Fibroblast of the conjunctiva (primary cell): Measurements from ENCODE around the gene PAN3.

Source experiments
- DNase-seq: peaks from one replicate; pipeline ENCODE4 v3.0.0-alpha.2; 2010; ENCODE audit warnings: low read depth

Gene PAN3

DNA sequence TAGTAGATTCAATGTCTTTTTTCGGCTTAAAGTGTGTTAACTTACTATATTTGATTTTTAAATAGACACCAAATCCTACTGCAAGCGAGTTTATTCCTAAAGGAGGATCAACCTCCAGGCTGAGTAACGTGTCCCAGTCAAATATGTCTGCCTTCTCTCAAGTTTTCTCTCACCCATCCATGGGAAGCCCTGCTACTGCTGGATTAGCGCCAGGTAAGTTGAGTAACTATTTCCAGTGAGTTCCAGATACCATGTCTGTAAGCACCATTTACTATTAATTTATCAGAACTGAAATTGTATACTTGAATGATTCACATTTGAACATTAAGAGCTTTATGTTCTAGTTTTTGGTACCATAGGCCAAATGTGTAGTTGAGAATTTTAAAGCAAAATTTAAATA lies 81.8 kb downstream of the PAN3 start:
- DNase-seq: peak; percentile 13

DNA sequence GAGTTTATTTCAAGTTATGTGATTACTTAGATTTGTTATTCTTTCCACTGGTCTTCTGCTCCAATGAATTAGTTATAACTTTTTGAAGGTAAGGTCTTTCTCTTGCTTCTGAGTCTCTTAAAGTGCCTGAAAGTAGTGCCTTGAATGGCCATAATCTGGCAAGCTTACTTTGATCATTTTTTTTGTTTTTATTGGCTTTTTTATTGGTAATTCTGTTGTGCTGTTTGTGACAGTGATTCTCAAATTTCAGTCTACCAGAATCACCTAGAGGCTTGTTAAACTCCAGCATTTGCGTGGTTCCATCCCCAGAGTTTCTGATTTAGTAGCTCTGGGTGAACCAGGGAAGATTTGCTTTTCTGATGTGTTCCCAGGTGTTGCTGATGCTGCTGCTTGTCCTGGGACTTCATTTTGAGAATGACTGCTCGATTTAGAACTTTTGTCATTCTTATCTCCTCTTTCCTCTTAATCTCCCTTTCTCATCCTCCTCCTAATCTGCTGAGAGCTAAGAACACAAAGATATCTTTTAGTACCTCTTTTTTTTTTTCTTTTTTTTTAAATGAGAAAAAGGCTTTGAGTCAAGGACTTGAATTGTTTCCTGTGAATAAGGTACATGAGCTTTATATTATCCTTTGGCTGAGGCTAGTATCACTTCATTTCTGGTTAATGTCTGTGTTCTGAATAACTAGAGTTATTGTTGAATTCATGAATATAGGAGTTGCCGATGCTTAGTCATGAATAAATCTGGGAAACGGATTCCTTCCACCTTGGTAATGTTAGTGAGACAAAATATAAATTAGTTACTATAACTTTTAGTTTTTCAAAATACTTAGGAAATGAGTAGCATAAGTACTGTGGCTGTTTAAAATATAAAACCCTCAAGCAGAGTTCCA lies 91.4 kb downstream of the PAN3 start:
- no peak for DNase-seq

DNA sequence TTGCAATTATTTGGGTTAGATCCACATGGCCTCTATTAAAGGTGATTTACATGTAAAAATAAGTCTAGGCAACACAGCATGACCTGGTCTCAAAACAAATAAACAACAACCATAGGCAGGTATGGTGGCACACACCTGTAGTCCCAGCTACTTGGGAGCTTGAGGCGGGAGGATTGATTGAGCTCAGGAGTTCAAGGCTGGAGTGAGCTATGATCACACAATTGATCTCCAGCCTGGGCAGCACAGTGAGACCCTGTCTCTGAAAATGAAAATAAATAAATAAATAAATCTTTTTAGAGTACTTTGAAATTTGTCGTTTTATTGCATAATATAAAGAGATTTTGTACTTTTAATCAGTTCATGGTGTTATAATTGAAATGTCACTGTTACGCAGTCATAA lies 93.3 kb downstream of the PAN3 start:
- no peak for DNase-seq

DNA sequence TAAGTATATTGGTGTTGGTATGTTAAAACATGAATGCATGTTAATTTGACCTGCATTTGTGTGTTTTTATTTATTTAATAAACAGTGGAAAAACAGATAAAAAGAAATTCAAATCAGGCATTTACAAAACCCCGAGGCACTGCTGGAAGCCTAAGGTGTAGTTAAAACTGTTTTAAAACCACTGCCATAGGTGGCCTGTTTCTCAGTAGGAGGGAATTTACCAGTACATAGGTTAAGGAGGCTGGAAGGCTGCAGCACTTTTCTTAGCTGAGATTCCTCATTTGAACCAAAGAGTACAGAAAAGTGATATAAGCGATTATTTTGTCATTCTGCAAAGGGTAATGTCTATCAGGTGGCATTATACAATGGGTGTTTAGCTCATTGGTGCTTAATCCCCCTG lies 99.6 kb downstream of the PAN3 start:
- DNase-seq: no peak

DNA sequence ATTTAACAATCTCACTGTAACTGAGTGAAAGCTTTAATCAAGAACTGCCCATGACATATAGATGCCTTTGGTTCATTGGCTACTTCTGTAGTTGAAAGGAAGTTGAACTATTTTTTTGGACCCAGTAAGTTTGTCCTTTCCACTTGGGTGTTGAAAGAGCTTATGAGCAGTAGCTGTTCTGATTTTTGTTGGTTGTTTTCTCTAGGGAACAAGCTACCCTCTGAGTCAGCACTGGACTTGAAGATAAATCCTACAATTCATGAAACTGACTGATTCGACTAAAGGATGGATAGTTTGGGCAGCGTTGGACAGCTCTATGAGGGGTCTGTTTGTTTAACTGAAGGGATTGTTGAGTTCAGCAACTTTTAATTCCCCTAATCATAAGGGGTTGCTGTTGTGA lies 101.0 kb downstream of the PAN3 start:
- peak; percentile 55 for DNase-seq

DNA sequence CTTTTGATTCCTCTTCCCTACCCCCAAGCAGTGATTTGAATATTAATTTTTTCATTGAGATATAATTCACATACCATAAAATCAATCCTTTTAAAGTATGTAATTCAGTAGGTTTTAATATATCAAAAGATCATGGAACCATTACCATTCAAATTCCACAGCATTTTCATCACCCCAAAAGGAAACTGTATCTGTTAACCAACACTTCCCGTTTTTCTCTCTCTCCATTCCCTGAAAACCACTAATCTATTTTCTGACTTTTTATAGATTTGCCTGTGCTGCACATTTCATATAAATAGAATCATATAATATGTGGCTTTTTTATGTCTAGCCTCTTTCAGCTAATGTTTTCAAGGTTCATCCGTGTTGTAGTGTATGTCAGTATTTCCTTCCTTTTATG lies 107.1 kb downstream of the PAN3 start:
- DNase-seq: no peak

DNA sequence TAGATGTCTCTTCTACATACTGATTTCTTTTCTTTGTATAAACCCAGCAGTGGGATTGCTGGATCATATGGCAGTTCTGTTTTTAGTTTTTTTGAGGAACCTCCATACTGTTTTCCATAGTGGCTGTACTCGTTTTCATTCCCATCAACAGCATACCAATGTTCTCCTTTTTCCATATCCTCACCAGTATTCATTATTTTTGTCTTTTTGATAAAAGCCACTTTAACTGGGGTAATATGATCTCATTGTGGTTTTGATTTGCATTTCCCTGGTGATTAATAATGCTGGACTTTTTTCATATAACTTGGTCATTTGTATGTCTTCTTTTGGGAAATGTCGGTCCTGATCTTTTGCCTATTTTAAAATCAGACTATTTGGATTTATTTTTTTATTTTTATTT lies 108.5 kb downstream of the PAN3 start:
- no peak for DNase-seq

DNA sequence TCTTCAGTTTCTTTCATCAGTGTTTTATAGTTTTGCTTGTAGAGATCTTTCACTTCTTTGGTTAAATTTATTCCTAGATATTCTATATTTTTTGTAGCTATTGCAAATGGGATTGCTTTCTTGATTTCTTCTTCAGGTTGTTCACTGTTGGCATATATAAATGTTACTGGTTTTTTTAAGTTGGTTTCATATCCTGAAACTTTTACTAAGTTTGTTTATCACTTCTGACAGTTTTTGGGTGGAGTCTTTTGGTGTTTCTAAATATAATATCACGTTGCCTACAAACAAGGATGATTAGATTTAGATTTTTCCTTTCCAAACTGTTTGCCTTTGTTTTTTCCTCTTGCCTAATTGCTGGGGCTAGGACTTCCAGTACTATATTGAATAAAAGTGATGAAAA lies 109.7 kb downstream of the PAN3 start:
- no peak for DNase-seq

DNA sequence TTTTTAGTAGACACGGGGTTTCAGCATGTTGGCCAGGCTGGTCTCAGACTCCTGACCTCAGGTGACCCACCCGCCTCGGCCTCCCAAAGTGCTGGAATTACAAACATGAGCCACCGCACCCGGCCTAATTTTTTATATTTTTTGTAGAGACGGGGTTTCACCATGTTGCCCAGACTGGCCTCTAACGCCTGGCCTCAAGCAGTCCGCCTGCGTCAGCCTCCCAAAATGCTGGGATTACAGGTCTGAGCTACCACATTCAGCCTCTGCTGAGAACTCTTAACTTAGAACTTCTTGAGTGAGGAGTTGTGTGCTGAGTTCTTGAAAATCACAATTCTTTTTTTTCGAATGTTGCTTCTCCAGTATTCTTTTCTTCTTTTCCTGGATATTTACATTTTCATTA lies 112.2 kb downstream of the PAN3 start:
- no peak for DNase-seq

DNA sequence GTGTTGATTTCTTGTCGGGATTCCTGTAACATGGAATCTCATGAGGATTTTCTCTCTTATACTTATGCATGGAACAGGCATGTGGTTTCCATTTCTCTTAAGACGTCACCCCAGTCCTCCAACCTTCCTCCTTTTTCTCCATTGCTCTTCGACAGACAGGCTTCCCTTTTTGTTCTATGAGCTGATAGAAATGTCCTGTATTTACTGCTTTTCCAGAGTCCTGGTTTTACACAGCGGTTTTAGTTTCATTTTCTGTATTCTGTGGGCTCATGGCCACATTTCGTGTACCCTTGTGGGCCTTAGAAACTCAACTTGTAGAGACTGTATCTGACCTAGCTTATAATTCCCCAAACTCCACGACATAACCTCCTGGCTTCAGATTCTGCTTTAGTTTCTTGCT lies 113.1 kb downstream of the PAN3 start:
- DNase-seq: no peak

DNA sequence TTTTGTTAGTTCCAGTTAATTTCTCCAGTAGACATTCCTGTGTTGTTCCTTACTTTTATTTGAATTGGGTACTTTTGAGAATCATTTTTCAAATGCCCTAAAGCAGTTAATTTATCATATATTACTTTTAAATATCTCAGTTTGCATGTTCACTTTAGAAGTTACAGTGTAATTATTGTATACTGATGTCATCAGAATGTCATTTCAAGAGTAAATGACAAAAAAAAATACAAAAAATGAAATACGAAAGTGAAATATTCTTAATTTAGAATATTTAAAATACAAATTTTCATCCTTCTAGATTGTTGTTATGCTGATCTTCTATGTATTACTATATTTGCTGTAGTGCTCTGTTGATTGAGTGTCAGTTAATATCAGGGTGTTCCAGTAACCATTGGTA lies 114.2 kb downstream of the PAN3 start:
- no peak for DNase-seq

DNA sequence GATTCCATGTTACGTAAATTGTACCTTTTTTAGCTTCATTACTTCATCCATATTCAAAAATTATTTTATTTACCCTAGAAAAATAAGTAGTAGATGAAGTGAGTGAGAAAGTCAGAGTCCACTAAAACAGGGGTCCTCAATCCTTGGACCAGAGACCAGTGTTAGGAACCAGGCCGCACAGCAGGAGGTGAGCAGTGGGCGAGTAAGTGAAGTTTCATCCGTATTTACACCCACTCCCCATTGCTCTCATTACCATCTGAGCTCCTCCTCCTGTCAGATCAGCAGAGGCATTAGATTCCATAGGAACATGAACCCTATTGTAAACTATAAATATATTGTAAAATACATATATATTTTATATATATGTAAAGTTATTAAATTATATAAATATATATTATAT lies 119.0 kb downstream of the PAN3 start:
- no peak for DNase-seq

DNA sequence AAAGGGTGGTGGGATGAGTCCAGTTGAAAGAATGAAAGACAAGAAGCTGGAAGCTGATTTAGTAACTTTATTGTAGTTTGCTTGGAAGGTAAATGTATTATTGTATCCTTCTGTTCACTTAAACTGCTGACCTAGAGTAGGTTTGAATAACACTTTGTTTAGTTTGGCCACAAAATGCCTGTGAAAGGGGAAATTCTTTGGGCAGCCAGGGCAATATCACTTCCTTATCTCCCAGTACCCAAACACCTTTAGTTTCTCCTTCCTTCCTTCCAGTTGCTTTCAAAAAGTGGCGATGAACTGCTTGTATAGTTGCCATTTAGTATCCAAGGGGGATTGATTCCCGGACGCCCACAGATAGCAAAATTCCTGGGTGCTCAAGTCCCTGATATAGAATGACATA lies 120.1 kb downstream of the PAN3 start:
- DNase-seq: no peak

DNA sequence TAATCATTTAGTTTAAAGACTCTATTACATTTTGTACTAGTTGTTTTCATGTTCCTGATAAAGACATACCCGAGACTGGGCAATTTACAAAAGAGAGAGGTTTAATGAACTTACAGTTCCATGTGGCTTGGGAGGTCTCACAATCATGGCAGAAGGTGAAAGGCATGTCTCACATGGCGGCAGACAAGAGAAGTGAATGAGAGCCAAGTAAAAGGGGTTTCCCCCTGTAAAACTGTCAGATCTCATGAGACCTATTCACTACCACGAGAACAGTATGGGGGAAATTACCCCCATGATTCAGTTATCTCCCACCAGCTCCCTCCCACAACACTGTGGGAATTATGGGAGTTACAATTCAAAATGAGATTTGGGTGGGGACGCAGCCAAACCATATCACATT lies 129.2 kb downstream of the PAN3 start:
- DNase-seq: no peak

DNA sequence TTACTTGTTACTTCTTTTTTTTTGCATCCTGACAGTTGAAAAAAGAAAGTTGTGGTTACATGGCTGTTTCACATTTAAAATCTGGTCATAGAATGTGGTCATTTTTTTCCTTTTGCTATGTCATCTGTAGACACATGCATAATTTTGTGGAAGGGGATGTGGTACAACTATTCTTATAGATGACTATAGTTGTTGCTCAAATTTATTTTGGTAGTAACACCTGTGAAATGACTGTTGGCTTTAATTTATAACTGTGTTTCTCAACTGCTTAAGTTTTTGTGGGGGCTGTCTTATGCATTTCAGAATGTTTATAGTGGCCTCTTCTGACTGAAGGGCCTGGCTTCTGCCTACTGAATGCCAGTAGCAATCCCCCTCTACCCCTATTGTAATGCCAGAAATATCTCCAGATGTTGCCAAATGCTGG lies 130.5 kb downstream of the PAN3 start:
- DNase-seq: no peak

DNA sequence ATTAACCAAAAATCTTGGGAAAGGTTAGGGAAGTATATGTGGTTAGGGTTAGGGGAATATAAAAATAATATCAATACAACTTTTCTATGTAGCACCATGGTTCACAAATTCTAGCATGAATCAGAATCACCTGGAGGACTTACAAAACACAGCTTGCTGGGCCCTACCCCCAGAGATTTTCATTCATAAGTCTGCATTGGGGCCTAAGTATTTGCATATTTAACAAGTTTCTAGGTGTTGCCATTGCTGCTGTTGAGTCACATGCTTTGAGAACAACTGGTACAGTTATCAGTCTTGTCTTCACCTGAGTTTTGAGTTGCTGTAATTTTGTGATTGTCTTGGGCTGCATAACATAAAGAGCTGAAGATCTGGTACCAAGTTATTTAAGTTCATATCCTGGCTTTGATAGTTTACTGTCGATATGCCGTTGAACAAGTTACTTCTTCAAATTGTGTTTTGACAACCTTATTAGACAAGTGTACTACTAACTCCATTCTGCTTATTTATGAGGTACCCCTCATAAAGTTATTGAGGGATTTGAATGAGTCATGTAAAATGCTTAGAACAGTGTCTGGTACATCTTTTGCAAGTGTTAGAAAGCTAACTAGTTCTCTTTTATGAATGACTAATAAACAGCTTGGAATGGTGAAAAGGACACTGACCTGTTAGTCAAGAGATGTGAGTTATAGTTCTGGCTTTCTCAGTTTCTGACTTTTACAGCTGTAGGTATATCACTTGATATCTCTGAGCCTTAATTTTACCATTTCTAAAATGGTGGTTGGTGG lies 132.9 kb downstream of the PAN3 start:
- no peak for DNase-seq

DNA sequence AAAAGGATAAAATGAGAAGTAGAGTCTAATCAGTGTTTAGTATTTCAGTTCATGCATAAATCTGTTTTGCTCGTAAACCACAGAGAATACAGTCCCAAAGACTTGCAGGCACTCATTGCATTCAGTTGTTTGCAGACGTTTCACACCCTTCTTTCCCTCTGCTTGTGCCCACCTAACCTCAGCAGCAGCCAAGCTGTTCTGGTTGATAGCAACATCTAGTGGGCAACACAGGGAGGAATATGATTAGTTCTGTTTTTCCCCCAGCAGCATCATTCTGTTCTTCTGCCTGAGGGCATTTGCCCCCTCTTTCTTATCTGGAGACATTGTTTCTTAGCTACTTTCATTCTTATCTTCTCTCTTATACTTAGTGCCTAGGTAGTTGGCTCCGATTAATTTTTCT lies 135.6 kb downstream of the PAN3 start:
- no peak for DNase-seq

DNA sequence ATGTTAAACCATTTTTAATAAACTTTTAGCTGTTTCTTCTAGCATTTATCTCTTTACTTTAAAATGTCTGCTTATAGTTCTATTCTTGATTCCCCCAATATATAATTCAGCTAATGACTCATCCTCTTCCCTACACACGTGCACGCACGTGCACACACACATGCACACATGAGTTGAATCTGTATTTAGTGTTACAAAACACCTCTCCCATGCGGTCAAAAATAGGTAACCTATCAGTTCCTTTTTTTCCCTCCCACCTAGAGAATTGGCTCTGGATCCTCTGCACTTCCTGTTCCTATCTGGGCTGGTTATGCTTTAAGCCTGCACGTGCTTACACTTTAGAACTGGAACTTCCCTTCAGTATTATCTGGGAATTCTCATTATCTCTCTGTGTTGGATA lies 144.1 kb downstream of the PAN3 start:
- DNase-seq: no peak

DNA sequence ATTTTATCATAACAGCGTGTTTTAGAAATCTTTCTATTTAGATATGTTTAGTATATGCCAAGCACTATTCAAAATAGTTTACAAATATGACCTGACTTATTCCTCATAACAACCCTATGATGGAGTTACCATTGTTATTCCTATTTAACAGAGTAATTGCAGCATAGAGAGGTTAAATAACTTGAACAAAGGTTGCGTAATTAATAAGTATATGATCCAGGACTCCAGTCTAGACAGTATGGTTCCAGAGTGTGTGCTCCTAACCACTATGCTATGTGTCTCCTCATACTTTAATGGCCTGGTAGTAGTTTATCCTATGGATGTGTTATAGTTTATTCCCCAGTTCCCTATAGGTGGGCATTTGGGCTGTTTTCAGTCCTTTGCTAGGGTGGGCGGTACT lies 145.3 kb downstream of the PAN3 start:
- no peak for DNase-seq

DNA sequence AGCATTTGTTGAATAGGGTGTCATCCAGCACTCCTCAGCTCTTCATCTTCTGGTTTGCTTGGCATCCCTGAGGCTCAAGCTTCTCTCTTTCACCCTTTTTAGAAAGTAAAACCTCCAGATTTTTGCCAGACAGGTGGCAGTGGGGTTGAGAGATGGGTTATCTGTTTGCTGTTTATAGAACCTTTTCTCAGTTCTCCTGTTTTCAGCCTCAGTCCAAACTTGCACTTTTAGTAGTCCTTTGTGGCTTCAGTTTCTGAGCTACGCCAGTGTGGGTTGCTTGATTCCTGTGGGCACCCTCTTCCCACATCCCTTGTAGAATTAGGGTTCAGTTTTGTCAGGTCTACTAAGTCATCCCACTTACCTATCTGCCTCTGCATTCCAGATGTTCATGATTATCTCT lies 147.9 kb downstream of the PAN3 start:
- no peak for DNase-seq

DNA sequence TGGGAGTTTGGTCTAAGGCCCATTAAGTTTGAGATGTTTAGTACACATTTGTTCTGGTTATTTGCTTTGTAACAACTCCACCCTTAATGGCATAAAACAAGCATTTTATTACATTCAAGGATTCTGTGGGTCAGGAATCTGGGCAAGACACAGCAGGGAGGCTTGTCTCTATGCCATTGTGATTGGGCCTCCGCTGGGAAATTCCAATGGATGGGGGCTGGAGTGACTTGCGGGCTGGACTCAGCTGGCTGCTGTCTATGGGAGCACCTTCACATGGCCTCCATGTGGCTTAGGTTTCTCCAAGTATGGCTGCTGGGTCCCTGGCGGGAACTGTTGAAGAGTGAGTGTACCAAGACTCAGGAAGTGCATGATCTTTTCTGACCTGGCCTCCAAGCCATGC lies 159.0 kb downstream of the PAN3 start:
- DNase-seq: no peak

DNA sequence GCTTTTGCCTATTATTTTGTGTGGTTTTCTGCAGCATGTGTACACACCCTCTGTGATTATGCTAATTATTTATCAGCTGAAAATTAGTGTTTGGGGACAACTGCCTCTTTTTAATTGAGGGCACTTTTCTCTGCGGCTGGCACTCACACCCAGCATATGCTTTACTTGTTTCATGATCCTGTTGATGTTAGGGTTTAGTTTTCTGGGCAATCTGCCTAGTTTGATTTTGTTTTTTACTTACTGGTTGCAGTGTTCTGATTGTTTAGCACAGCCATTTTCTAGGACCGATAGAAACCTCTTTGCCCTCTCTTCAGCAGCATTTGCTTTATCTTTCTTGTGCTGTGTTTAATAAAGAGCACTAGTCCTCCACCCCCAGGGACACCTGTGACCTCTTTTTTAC lies 161.6 kb downstream of the PAN3 start:
- DNase-seq: no peak

DNA sequence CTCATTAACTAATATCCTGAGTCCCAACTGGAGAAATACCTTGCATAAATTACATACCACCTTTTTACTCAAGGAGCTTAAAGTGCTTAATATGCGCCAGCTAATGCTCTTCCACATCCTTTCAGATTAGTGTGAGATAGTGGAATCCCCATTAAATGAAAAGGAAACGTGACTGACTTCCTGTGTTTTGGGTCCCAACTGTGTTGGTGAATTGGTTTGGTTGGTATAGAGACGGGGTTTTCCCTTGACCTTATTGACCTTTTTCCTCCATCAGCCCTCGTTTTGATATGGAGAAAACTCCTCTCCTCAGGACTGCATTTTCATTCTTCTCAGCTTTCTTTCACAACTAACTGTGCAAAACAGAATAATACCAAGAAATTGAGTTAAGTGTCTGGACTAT lies 163.5 kb downstream of the PAN3 start:
- DNase-seq: no peak

DNA sequence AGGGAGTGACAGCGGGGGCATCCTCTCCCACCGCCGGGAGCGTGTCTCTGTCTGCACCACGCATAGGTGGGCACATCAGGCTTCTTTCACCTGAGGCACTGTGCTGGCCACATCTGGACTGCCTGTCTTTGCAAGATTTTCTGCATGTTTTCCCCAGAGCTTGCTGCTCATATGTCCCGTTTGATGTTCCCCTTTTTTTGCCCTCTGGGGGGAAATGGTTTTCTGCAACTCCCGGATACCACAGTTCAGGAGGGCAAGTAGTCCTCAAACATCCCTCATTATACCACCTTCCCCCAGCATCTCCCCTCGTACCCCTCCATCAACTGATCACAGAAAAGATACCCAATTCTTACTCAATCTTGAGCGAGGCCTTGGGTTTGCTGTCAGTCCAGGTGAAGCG lies 168.0 kb downstream of the PAN3 start:
- no peak for DNase-seq
